ENCODE data around the gene SIK2. TPM values are rescaled to one million over a fixed set of nuclear protein-coding genes. Genes with fewer than 3 reads are reported as not detected.

SIK2 gene
- total RNA-seq, 1 donor from 2014 or later, result 26.3 TPM

- H3K4me1 ChIP-seq, result peaks cover 83% of the 10 kb centered on the region
- no peak overlapping the region for H3K4me3 ChIP-seq
- DNase-seq, result no peak
- no peaks in the 10 kb centered on the region for H3K36me3 ChIP-seq
- no peaks in the 10 kb centered on the region for H3K9me3 ChIP-seq
- peak overlapping the region; percentile 90 for H3K27ac ChIP-seq
- intact Hi-C loops (cut with DNase I), result no loop called here
- no peak for TF ChIP-seq CTCF (IDR thresholded peaks at IDR 0.05)
- ATAC-seq, result no peak
- H3K27me3 ChIP-seq (ENCODE audit: low read depth), result no peaks in the 10 kb centered on the region
Measured at GRCh38 chr11:111733611-111734088, 131.4 kb downstream of the SIK2 start.

GRCh38 chr11:111734101-111734953, 132.1 kb downstream of the SIK2 start:
- ATAC-seq, result no peak
- H3K9me3 ChIP-seq, result no peaks in the 10 kb centered on the region
- H3K27ac ChIP-seq, result peak overlapping the region; percentile 90
- intact Hi-C loops (cut with DNase I), result no loop called here
- peak overlapping the region; percentile 42 for H3K4me3 ChIP-seq
- H3K27me3 ChIP-seq (ENCODE audit: low read depth), result no peaks in the 10 kb centered on the region
- DNase-seq, result no peak
- no peak for TF ChIP-seq CTCF (IDR thresholded peaks at IDR 0.05)
- no peaks in the 10 kb centered on the region for H3K36me3 ChIP-seq
- peaks cover 83% of the 10 kb centered on the region for H3K4me1 ChIP-seq

- DNase-seq (no peak), ATAC-seq (no peak)
- Histone ChIP-seq H3K4me1 (peaks cover 83% of the 10 kb centered on the region), H3K4me3 (peak overlapping the region; percentile 42), H3K36me3 (peaks cover 3% of the 10 kb centered on the region), H3K27ac (peak overlapping the region; percentile 90), H3K27me3 (ENCODE audit: low read depth) (no peaks in the 10 kb centered on the region), H3K9me3 (no peaks in the 10 kb centered on the region)
- TF ChIP-seq CTCF (IDR thresholded peaks at IDR 0.05), result no peak
- intact Hi-C loops (cut with DNase I), result no loop called here
Measured at GRCh38 chr11:111734954-111735261, 132.7 kb downstream of the SIK2 start.

GRCh38 chr11:111735262-111736116, 133.2 kb downstream of the SIK2 start:
- Histone ChIP-seq H3K27ac (peak overlapping the region; percentile 90), H3K9me3 (no peaks in the 10 kb centered on the region), H3K36me3 (peaks cover 9% of the 10 kb centered on the region), H3K4me3 (peak overlapping the region; percentile 42), H3K27me3 (ENCODE audit: low read depth) (no peaks in the 10 kb centered on the region), H3K4me1 (peaks cover 78% of the 10 kb centered on the region)
- no peak for TF ChIP-seq CTCF (IDR thresholded peaks at IDR 0.05)
- DNase-seq (no peak), ATAC-seq (peak; percentile 72 to 80)
- intact Hi-C loops (cut with DNase I), result no loop called here

GRCh38 chr11:111736181-111736590, 133.9 kb downstream of the SIK2 start:
- Histone ChIP-seq H3K9me3 (no peaks in the 10 kb centered on the region), H3K4me1 (peaks cover 72% of the 10 kb centered on the region), H3K36me3 (peaks cover 16% of the 10 kb centered on the region), H3K27me3 (ENCODE audit: low read depth) (no peaks in the 10 kb centered on the region), H3K4me3 (no peak overlapping the region), H3K27ac (peak overlapping the region; percentile 90)
- DNase-seq (no peak), ATAC-seq (no peak)
- intact Hi-C loops (cut with DNase I), result no loop called here
- no peak for TF ChIP-seq CTCF (IDR thresholded peaks at IDR 0.05)

Measured in lower lobe of right lung (tissue), 2 donors.